Measurements from ENCODE around the gene DONSON. TPM values are rescaled to one million over a fixed set of nuclear protein-coding genes. Genes with fewer than 3 reads are reported as not detected.
A peak's percentile ranks its signal among the peaks of the same experiment; 100 is the strongest.
"Not testable (repeated sequence)": the region's sequence is repeated elsewhere in the genome, so short reads cannot be mapped to it uniquely, and the experiment has no call there.

DONSON gene
- 9.2 and 18.6 TPM in 2 replicates for total RNA-seq

- DNase-seq: peak; percentile 90
Observed at GRCh38 chr21:33588485-33589335, at the start of gene DONSON. DONSON (minus strand) TSS chr21:33588684; CDS start chr21:33588641, 43 bp downstream.

- DNase-seq: no peak
Observed at GRCh38 chr21:33634254-33634653, 45.8 kb upstream of the DONSON start.

GRCh38 chr21:33626151-33626550 lies 37.7 kb upstream of the DONSON start:
- not testable (repeated sequence) for DNase-seq

- DNase-seq: no peak
Observed at GRCh38 chr21:33622253-33622652, 33.8 kb upstream of the DONSON start.

GRCh38 chr21:33619726-33620125 lies 31.2 kb upstream of the DONSON start:
- DNase-seq: no peak

- no peak for DNase-seq
Observed at GRCh38 chr21:33618407-33618806, 29.9 kb upstream of the DONSON start.

GRCh38 chr21:33617565-33617964 lies 29.1 kb upstream of the DONSON start:
- not testable (repeated sequence) for DNase-seq

- DNase-seq: no peak
Observed at GRCh38 chr21:33611006-33611744, 22.7 kb upstream of the DONSON start.

- peak; percentile 70 for DNase-seq
Observed at GRCh38 chr21:33608559-33608958, 20.1 kb upstream of the DONSON start.

- no peak for DNase-seq
Observed at GRCh38 chr21:33598051-33598450, 9.6 kb upstream of the DONSON start.

GRCh38 chr21:33587792-33588484 lies 546 bp downstream of the DONSON start:
- DNase-seq: peak; percentile 56

- no peak for DNase-seq
Observed at GRCh38 chr21:33586927-33587326, 1.6 kb downstream of the DONSON start.

GRCh38 chr21:33584455-33584854 lies 4.0 kb downstream of the DONSON start:
- DNase-seq: no peak

GRCh38 chr21:33578959-33579542 lies 9.4 kb downstream of the DONSON start:
- DNase-seq: peak; percentile 57

GRCh38 chr21:33578214-33578613 lies 10.3 kb downstream of the DONSON start:
- DNase-seq: no peak

- DNase-seq: not testable (repeated sequence)
Observed at GRCh38 chr21:33576741-33577141, 11.7 kb downstream of the DONSON start.

- DNase-seq: no peak
Observed at GRCh38 chr21:33572350-33572749, 16.1 kb downstream of the DONSON start.

GRCh38 chr21:33569991-33570390 lies 18.5 kb downstream of the DONSON start:
- DNase-seq: no peak

GRCh38 chr21:33568448-33568847 lies 20.0 kb downstream of the DONSON start:
- DNase-seq: no peak

GRCh38 chr21:33567914-33568313 lies 20.6 kb downstream of the DONSON start:
- DNase-seq: no peak

GRCh38 chr21:33566514-33566913 lies 22.0 kb downstream of the DONSON start:
- no peak for DNase-seq

- DNase-seq: no peak
Observed at GRCh38 chr21:33562389-33562788, 26.1 kb downstream of the DONSON start.

GRCh38 chr21:33561373-33561772 lies 27.1 kb downstream of the DONSON start:
- DNase-seq: no peak
